ENCODE results near the gene ING3. TPM values are rescaled to one million over a fixed set of nuclear protein-coding genes. Genes with fewer than 3 reads are reported as not detected.

The ING3 gene
- total and polyA plus RNA-seq, 9 of the 15 experiments (the other 6 are each of a cell fraction or from before 2014, with no cell fraction given): 22.8 to 233 (median 50.4) TPM

DNA sequence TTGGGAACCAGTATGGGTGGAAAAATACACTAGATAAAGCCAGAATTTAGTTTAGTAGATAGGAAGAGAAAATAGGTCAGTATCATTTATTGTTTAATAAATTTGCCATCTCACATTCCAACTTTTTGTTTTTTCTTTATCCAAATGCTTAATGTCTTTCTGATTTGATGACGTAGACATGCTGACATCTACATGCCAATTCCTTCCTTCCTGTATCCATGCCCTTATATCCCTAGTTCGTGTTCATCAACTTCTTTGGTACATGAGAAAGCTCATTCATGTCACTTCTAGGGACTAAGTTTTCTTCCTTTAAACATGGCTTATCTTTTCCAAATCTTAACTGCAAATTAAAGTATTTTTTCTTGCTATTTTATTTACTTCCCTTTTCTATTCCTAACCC, 30.5 kb upstream of the ING3 start:
- Histone ChIP-seq H3K9me3 (replicated peaks; ENCODE audit: control insufficient read depth, insufficient read depth, low read depth, low read length) (no peaks in the 10 kb centered on the region), H3K27me3 (ENCODE audit: control insufficient read depth in 2 of 2, insufficient read depth in 2 of 2, low read length in 2 of 2) (no peaks in the 10 kb centered on the region; a peak in 2 of 5 replicates), H3K27ac (ENCODE audit: extremely low read depth, low read depth, low read length) (no peak overlapping the region), H4K20me1 (replicated peaks; ENCODE audit: control insufficient read depth, insufficient read depth, low read length) (no peaks in the 10 kb centered on the region), H3K9ac (ENCODE audit: insufficient read depth in 1 of 2, low read depth in 2 of 2, low read length in 2 of 2) (no peak overlapping the region), H3K36me3 (ENCODE audit: control insufficient read depth, insufficient read depth, low read length) (no peaks in the 10 kb centered on the region), H3K4me1 (replicated peaks in 1 of 2; ENCODE audit: control insufficient read depth in 2 of 2, insufficient read depth in 2 of 2, low read length in 2 of 2) (no peaks in the 10 kb centered on the region), H3K79me2 (ENCODE audit: control insufficient read depth, insufficient read depth, low read length) (no peaks in the 10 kb centered on the region), H3K4me3 (no peak overlapping the region), H3K4me2 (ENCODE audit: insufficient read depth, low read length) (no peak overlapping the region), H3K9me1 (ENCODE audit: control insufficient read depth, insufficient read depth, low read length) (no peaks in the 10 kb centered on the region), H2AFZ (ENCODE audit: low read depth, low read length) (no peak overlapping the region)
- in situ Hi-C loops (cut with MboI): no loop called here
- intact Hi-C loops (cut with micrococcal nuclease): no loop called here
- WGBS (ENCODE audit: insufficient coverage, low coverage, missing lambda C conversion rate): 0% methylated on average over 2 of the region's 2 CpGs
- no peak for DNase-seq (ENCODE audit: extremely low read depth in 1 of 4, low spot score in 3 of 4)
- no peak for TF ChIP-seq ZHX1 (conservative IDR thresholded peaks at IDR 0.05; ENCODE audit: low read length)
- TF ChIP-seq FOXP1 (CRISPR knock-in tag; IDR thresholded peaks at IDR 0.05): no peak
- no TSS peak for BruUV-seq (replicated peaks)
- CTCF ChIA-PET (ENCODE audit: low intra/inter-chr PET ratio): no interaction called here
- ATAC-seq: no peak
- POLR2A ChIA-PET: interaction anchor here (1.2 kb wide), 1 partner anchor 31 kb away, joined by 4 read pairs; the partner anchor contains the start of gene ING3
- no peak for FAIRE-seq
